ENCODE data around the gene THPO. TPM values are rescaled to one million over a fixed set of nuclear protein-coding genes. Genes with fewer than 3 reads are reported as not detected.

The THPO gene
- polyA plus RNA-seq, 1 donor from 2014 or later: 0.59 TPM

GRCh38 chr3:184375747-184376461 lies 2.1 kb downstream of the THPO start:
- Histone ChIP-seq H3K4me3 (ENCODE audit: low read length) (no peak overlapping the region), H3K9me2 (ENCODE audit: insufficient read depth, low read length) (no peaks in the 10 kb centered on the region), H3K27ac (ENCODE audit: low read length) (no peak overlapping the region), H3K79me2 (replicated peaks; ENCODE audit: insufficient read depth, low read length) (no peaks in the 10 kb centered on the region), H3K27me3 (ENCODE audit: insufficient read depth, low read depth, low read length) (peaks cover 19% of the 10 kb centered on the region), H3K9me3 (ENCODE audit: low read length) (no peaks in the 10 kb centered on the region), H3K4me2 (ENCODE audit: low read length) (no peak overlapping the region), H3K9ac (ENCODE audit: low read length) (no peak overlapping the region), H4K20me1 (ENCODE audit: insufficient read depth) (no peaks in the 10 kb centered on the region), H3K36me3 (ENCODE audit: insufficient read depth, low read length) (no peaks in the 10 kb centered on the region), H3F3A (ENCODE audit: insufficient read depth, low read length, poor library complexity, severe bottlenecking) (no peaks in the 10 kb centered on the region), H2AFZ (ENCODE audit: low read depth, low read length) (no peak overlapping the region)
- TF ChIP-seq SMC3 (conservative IDR thresholded peaks at IDR 0.05; ENCODE audit: poor library complexity) (no peak), CTCF (IDR thresholded peaks at IDR 0.05; ENCODE audit: poor library complexity, severe bottlenecking) (no peak), MXI1 (conservative IDR thresholded peaks at IDR 0.05; ENCODE audit: poor library complexity, severe bottlenecking) (no peak), EP300 (conservative IDR thresholded peaks at IDR 0.05; ENCODE audit: poor library complexity, severe bottlenecking) (no peak), POLR2AphosphoS5 (IDR thresholded peaks at IDR 0.05) (no peak)

GRCh38 chr3:184373422-184373821 lies 4.6 kb downstream of the THPO start:
- H3K36me3 ChIP-seq (ENCODE audit: insufficient read depth, low read length): peaks cover 5% of the 10 kb centered on the region
- no peaks in the 10 kb centered on the region for H3K9me2 ChIP-seq (ENCODE audit: insufficient read depth, low read length)
- H3F3A ChIP-seq (ENCODE audit: insufficient read depth, low read length, poor library complexity, severe bottlenecking): no peaks in the 10 kb centered on the region
- peaks cover 3% of the 10 kb centered on the region for H3K27me3 ChIP-seq (ENCODE audit: insufficient read depth, low read depth, low read length)
- no peak for TF ChIP-seq SMC3 (conservative IDR thresholded peaks at IDR 0.05; ENCODE audit: poor library complexity)
- TF ChIP-seq CTCF (IDR thresholded peaks at IDR 0.05; ENCODE audit: poor library complexity, severe bottlenecking): no peak
- H3K4me3 ChIP-seq (ENCODE audit: low read length): no peak overlapping the region
- no peak overlapping the region for H3K9ac ChIP-seq (ENCODE audit: low read length)
- H3K79me2 ChIP-seq (replicated peaks; ENCODE audit: insufficient read depth, low read length): no peaks in the 10 kb centered on the region
- no peaks in the 10 kb centered on the region for H3K9me3 ChIP-seq (ENCODE audit: low read length)
- H3K4me2 ChIP-seq (ENCODE audit: low read length): no peak overlapping the region
- no peaks in the 10 kb centered on the region for H4K20me1 ChIP-seq (ENCODE audit: insufficient read depth)
- no peak overlapping the region for H3K27ac ChIP-seq (ENCODE audit: low read length)
- no peak overlapping the region for H2AFZ ChIP-seq (ENCODE audit: low read depth, low read length)

GRCh38 chr3:184372911-184373310 lies 5.1 kb downstream of the THPO start:
- Histone ChIP-seq H3K36me3 (ENCODE audit: insufficient read depth, low read length) (peaks cover 5% of the 10 kb centered on the region), H4K20me1 (ENCODE audit: insufficient read depth) (no peaks in the 10 kb centered on the region), H3K9ac (ENCODE audit: low read length) (no peak overlapping the region), H3K27me3 (ENCODE audit: insufficient read depth, low read depth, low read length) (no peaks in the 10 kb centered on the region), H3K27ac (ENCODE audit: low read length) (no peak overlapping the region), H3K79me2 (replicated peaks; ENCODE audit: insufficient read depth, low read length) (no peaks in the 10 kb centered on the region), H3K4me2 (ENCODE audit: low read length) (no peak overlapping the region), H2AFZ (ENCODE audit: low read depth, low read length) (no peak overlapping the region), H3K4me3 (ENCODE audit: low read length) (no peak overlapping the region), H3K9me3 (ENCODE audit: low read length) (no peaks in the 10 kb centered on the region), H3F3A (ENCODE audit: insufficient read depth, low read length, poor library complexity, severe bottlenecking) (no peaks in the 10 kb centered on the region), H3K9me2 (ENCODE audit: insufficient read depth, low read length) (no peaks in the 10 kb centered on the region)
- TF ChIP-seq POLR2AphosphoS5 (IDR thresholded peaks at IDR 0.05): no peak
